CD4-positive, alpha-beta T cell treated with Interleukin-17A for 1 hour (primary cell): ENCODE data around the gene DMAP1.
"Not testable (repeated sequence)": the region's sequence is repeated elsewhere in the genome, so short reads cannot be mapped to it uniquely, and the experiment has no call there.

Source experiments
- DNase-seq: peaks from one replicate; pipeline ENCODE4 v3.0.0-alpha.2; 2020

The DMAP1 gene

GRCh38 chr1:44213222-44214112, at the start of gene DMAP1:
Gene DMAP1, plus strand, starts transcription at chr1:44213471. Its CDS starts 283 bp downstream, at chr1:44213754.
- DNase-seq = peak; percentile 90

- no peak for DNase-seq
Observed at GRCh38 chr1:44168520-44169098, 44.7 kb upstream of the DMAP1 start.

- DNase-seq = no peak
Observed at GRCh38 chr1:44170281-44170823, 42.9 kb upstream of the DMAP1 start.

GRCh38 chr1:44174630-44175029, 38.6 kb upstream of the DMAP1 start:
- no peak for DNase-seq

- DNase-seq = no peak
Observed at GRCh38 chr1:44200336-44200735, 12.9 kb upstream of the DMAP1 start.

- DNase-seq = not testable (repeated sequence)
Observed at GRCh38 chr1:44206545-44206944, 6.7 kb upstream of the DMAP1 start.

- DNase-seq = no peak
Observed at GRCh38 chr1:44208226-44208625, 5.0 kb upstream of the DMAP1 start.

- DNase-seq = no peak
Observed at GRCh38 chr1:44210595-44210994, 2.7 kb upstream of the DMAP1 start.

GRCh38 chr1:44212355-44213221, 683 bp upstream of the DMAP1 start:
- DNase-seq = peak; percentile 59

GRCh38 chr1:44217809-44218410, 4.6 kb downstream of the DMAP1 start:
- peak; percentile 70 for DNase-seq

- DNase-seq = no peak
Observed at GRCh38 chr1:44218503-44219300, 5.4 kb downstream of the DMAP1 start.

GRCh38 chr1:44219301-44219626, 6.0 kb downstream of the DMAP1 start:
- DNase-seq = no peak

- DNase-seq = no peak
Observed at GRCh38 chr1:44220001-44220751, 6.9 kb downstream of the DMAP1 start.

- no peak for DNase-seq
Observed at GRCh38 chr1:44220755-44221154, 7.5 kb downstream of the DMAP1 start.

GRCh38 chr1:44221769-44222168, 8.5 kb downstream of the DMAP1 start:
- no peak for DNase-seq

- DNase-seq = no peak
Observed at GRCh38 chr1:44222397-44223186, 9.3 kb downstream of the DMAP1 start.

GRCh38 chr1:44223187-44223610, 9.9 kb downstream of the DMAP1 start:
- DNase-seq = no peak

- DNase-seq = no peak
Observed at GRCh38 chr1:44225761-44226160, 12.5 kb downstream of the DMAP1 start.

- no peak for DNase-seq
Observed at GRCh38 chr1:44227211-44227610, 13.9 kb downstream of the DMAP1 start.

- no peak for DNase-seq
Observed at GRCh38 chr1:44228218-44228617, 14.9 kb downstream of the DMAP1 start.
